Peyer's patch (tissue), 4 donors: ENCODE results near the gene C3orf22. TPM values are rescaled to one million over a fixed set of nuclear protein-coding genes. Genes with fewer than 3 reads are reported as not detected.

Experiments used
- DNase-seq, 3 donors: peaks; one replicate each; pipeline ENCODE4 v3.0.0-alpha.2; 2017 to 2019
- H3K27ac ChIP-seq, 4 donors: fragments of 200-600 bp; sonication (generic); one replicate each; pipeline ENCODE4 v1.5.1; 2016 to 2019
- H3K27me3 ChIP-seq, 2 donors: fragments of 200-600 bp; sonication (generic); one replicate each; pipeline ENCODE4 v1.5.1; 2019
- H3K36me3 ChIP-seq, 3 donors: fragments of 200-600 bp; sonication (generic); one replicate each; pipeline ENCODE4 v1.5.1; 2016 to 2019
- H3K4me1 ChIP-seq, 4 donors: fragments of 200-600 bp; sonication (generic); one replicate each; pipeline ENCODE4 v1.5.1; 2016 to 2019
- H3K4me3 ChIP-seq, 4 donors: fragments of 200-600 bp; sonication (generic); 1 replicate in 3 of 4; 2 replicates in 1 of 4; pipeline ENCODE4 v1.5.1; 2016 to 2019; ENCODE audit warnings: mild to moderate bottlenecking in 1 of 4
- H3K9me3 ChIP-seq, 4 donors: fragments of 200-600 bp; sonication (generic); one replicate each; pipeline ENCODE4 v1.5.1; 2016 to 2019; ENCODE audit warnings: mild to moderate bottlenecking in 1 of 4
- POLR2A ChIP-seq, 2 donors: fragments of 450-650 bp; IDR thresholded peaks; one replicate each; pipeline ENCODE4 v1.5.1; 2017; ENCODE audit warnings: antibody characterized with exemption in 2 of 2, mild to moderate bottlenecking in 2 of 2, moderate library complexity in 2 of 2
- total RNA-seq, 4 donors: library from RNA; depleted of rRNA; stranded (reverse); fragments of >200 nt; gene quantifications; one replicate each; pipeline ENCODE4 v1.1.0, GENCODE V29; 2016
- TF ChIP-seq, protein P1 (sequence below), 6 experiments: fragments of 450-650 bp in 4 of 6; fragments of 200-600 bp in 2 of 6; sonication (generic) in 1 of 6; IDR thresholded peaks; one replicate each; pipeline ENCODE4 v1.5.1; 2017 to 2019; ENCODE audit warnings: antibody characterized with exemption in 6 of 6, mild to moderate bottlenecking in 3 of 6, moderate library complexity in 1 of 6

C3orf22 gene
- total RNA-seq, 4 donors from 2014 or later, result not detected

- DNase-seq, result no peak
- Histone ChIP-seq H3K36me3 (no peaks in the 10 kb centered on the region), H3K27ac (no peak overlapping the region), H3K4me3 (no peak overlapping the region), H3K9me3 (no peaks in the 10 kb centered on the region), H3K4me1 (no peaks in the 10 kb centered on the region), H3K27me3 (no peaks in the 10 kb centered on the region)
- TF ChIP-seq, protein P1, sequence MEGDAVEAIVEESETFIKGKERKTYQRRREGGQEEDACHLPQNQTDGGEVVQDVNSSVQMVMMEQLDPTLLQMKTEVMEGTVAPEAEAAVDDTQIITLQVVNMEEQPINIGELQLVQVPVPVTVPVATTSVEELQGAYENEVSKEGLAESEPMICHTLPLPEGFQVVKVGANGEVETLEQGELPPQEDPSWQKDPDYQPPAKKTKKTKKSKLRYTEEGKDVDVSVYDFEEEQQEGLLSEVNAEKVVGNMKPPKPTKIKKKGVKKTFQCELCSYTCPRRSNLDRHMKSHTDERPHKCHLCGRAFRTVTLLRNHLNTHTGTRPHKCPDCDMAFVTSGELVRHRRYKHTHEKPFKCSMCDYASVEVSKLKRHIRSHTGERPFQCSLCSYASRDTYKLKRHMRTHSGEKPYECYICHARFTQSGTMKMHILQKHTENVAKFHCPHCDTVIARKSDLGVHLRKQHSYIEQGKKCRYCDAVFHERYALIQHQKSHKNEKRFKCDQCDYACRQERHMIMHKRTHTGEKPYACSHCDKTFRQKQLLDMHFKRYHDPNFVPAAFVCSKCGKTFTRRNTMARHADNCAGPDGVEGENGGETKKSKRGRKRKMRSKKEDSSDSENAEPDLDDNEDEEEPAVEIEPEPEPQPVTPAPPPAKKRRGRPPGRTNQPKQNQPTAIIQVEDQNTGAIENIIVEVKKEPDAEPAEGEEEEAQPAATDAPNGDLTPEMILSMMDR (IDR thresholded peaks at IDR 0.05), result no peak
- no peak for TF ChIP-seq POLR2A (IDR thresholded peaks at IDR 0.05)
Observed at GRCh38 chr3:126507886-126508285, 50.8 kb downstream of the C3orf22 start.

DNA sequence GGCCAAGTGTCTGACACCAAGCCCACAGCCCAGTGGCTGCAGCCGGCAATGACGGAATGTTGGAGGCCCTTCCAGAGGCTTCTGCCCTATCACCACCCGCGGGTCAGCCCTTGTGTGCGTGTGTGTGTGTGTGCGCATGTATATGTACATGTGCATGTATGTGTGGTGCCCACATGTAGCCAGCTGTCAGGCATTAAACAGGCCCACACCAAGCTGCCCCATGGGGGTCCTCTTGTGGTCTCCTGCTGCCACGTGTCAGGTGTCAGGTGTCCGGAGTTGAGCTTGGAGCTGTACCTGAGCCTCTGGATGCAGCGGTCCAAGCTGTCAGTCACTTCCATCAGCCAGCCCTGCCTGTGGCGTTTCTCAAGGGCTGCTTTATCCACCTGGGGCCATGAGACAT, 55.0 kb downstream of the C3orf22 start:
- no peak for TF ChIP-seq POLR2A (IDR thresholded peaks at IDR 0.05)
- TF ChIP-seq, protein P1 (IDR thresholded peaks at IDR 0.05), result no peak
- DNase-seq, result no peak
- H3K36me3 ChIP-seq, result no peaks in the 10 kb centered on the region
- no peak overlapping the region for H3K27ac ChIP-seq
- H3K4me3 ChIP-seq, result no peak overlapping the region
- no peaks in the 10 kb centered on the region for H3K4me1 ChIP-seq
- H3K9me3 ChIP-seq, result no peaks in the 10 kb centered on the region
- no peaks in the 10 kb centered on the region for H3K27me3 ChIP-seq

DNA sequence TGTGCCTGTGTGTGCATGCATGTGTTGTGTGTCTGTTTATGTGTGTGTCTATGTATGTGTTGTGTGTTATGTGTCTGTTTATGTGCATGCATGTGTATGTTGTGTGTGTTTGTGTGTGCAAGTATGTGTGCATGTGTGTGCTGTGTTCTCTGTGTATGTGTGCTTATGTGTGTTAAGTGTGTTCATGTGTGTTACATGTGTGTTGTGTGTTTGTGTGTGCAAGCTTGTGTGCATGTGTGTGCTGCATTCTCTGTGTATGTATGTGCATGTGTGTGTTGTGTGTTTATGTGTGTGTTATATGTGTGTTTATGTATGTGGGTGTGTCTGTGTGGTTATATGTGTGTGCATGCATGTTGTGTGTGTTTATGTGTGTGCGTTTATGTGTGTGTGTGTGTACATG, 56.1 kb downstream of the C3orf22 start:
- H3K9me3 ChIP-seq, result no peaks in the 10 kb centered on the region
- no peak for DNase-seq
- no peaks in the 10 kb centered on the region for H3K27me3 ChIP-seq
- H3K4me3 ChIP-seq, result no peak overlapping the region
- TF ChIP-seq POLR2A (IDR thresholded peaks at IDR 0.05), result no peak
- TF ChIP-seq, protein P1 (IDR thresholded peaks at IDR 0.05), result no peak
- no peaks in the 10 kb centered on the region for H3K4me1 ChIP-seq
- no peaks in the 10 kb centered on the region for H3K36me3 ChIP-seq
- H3K27ac ChIP-seq, result no peak overlapping the region

GRCh38 chr3:126501736-126502135, 57.0 kb downstream of the C3orf22 start:
- TF ChIP-seq POLR2A (IDR thresholded peaks at IDR 0.05), result no peak
- TF ChIP-seq, protein P1 (IDR thresholded peaks at IDR 0.05), result no peak
- DNase-seq, result no peak
- no peak overlapping the region for H3K4me3 ChIP-seq
- H3K27me3 ChIP-seq, result no peaks in the 10 kb centered on the region
- H3K36me3 ChIP-seq, result no peaks in the 10 kb centered on the region
- no peaks in the 10 kb centered on the region for H3K9me3 ChIP-seq
- no peaks in the 10 kb centered on the region for H3K4me1 ChIP-seq
- H3K27ac ChIP-seq, result no peak overlapping the region

DNA sequence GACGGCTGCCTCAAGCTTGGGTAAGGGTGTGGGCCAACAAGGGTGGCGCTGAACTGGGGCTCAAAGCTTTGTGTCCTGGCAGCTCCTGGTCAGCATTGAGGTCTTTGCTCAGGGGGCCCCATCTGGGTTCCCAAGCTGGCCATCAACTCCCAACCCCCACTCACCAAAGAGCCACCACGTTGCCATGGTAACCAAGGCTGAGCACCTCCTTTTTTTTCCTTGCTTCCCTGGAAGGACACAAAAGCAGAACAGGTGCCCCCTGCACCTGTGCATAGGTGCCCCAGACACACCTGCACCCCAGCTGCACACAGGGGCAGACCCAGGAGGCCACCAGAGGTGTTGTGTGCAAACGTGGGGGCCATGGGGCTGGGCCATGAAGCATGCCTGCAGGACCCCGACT, 57.7 kb downstream of the C3orf22 start:
- Histone ChIP-seq H3K4me3 (no peak overlapping the region), H3K4me1 (no peaks in the 10 kb centered on the region), H3K36me3 (no peaks in the 10 kb centered on the region), H3K9me3 (no peaks in the 10 kb centered on the region), H3K27me3 (no peaks in the 10 kb centered on the region), H3K27ac (no peak overlapping the region)
- DNase-seq, result no peak
- TF ChIP-seq, protein P1 (IDR thresholded peaks at IDR 0.05), result no peak
- TF ChIP-seq POLR2A (IDR thresholded peaks at IDR 0.05), result no peak

GRCh38 chr3:126500016-126500415, 58.7 kb downstream of the C3orf22 start:
- no peaks in the 10 kb centered on the region for H3K36me3 ChIP-seq
- DNase-seq, result no peak
- H3K27me3 ChIP-seq, result no peaks in the 10 kb centered on the region
- H3K9me3 ChIP-seq, result no peaks in the 10 kb centered on the region
- no peak overlapping the region for H3K27ac ChIP-seq
- H3K4me3 ChIP-seq, result no peak overlapping the region
- no peaks in the 10 kb centered on the region for H3K4me1 ChIP-seq
- TF ChIP-seq POLR2A (IDR thresholded peaks at IDR 0.05), result no peak
- TF ChIP-seq, protein P1 (IDR thresholded peaks at IDR 0.05), result no peak
